CD4-positive, alpha-beta T cell (primary cell): Measurements from ENCODE around the gene CLDN3. TPM values are rescaled to one million over a fixed set of nuclear protein-coding genes. Genes with fewer than 3 reads are reported as not detected.
"Not testable (repeated sequence)": the region's sequence is repeated elsewhere in the genome, so short reads cannot be mapped to it uniquely, and the experiment has no call there.

Source experiments
- ATAC-seq: fragments of 200-7000 bp; cut with Tn5 transposase; one replicate; pipeline ENCODE4 v1.10.0; 2022; ENCODE audit warnings: mild to moderate bottlenecking; ENCODE audit not compliant: poor library complexity
- CTCF ChIA-PET: fragments of 350-600 bp; sonication (Branson Sonifier 250); formaldehyde crosslinking; loops from one replicate; lab custom pipeline; 2021; ENCODE audit warnings: antibody characterized with exemption, inconsistent platforms; lab: Charles Lee
- POLR2A ChIA-PET: fragments of 350-600 bp; sonication (Branson Sonifier 250); formaldehyde crosslinking; loops from one replicate; lab custom pipeline; 2021; ENCODE audit warnings: antibody characterized with exemption, inconsistent platforms; lab: Charles Lee
- DNase-seq, 14 experiments: peaks; one replicate each; pipeline ENCODE4 v3.0.0-alpha.2; 2013 to 2020; ENCODE audit warnings: mixed read lengths in 2 of 14
- H3K27ac ChIP-seq, 2 donors: one replicate each; pipeline versions ENCODE4 v1.5.1 to v1.7.0; 2013; ENCODE audit warnings: low read length in 2 of 2, low read depth in 1 of 2, mild to moderate bottlenecking in 1 of 2
- H3K27me3 ChIP-seq, 2 experiments: 1 replicate in 1 of 2; 2 replicates in 1 of 2; pipeline versions ENCODE4 v1.6.1 to v1.7.0; 2013; ENCODE audit warnings: low read length in 2 of 2, control low read depth in 1 of 2, mild to moderate bottlenecking in 1 of 2, moderate library complexity in 1 of 2; ENCODE audit not compliant: insufficient read depth in 2 of 2, control insufficient read depth in 1 of 2
- H3K36me3 ChIP-seq: one replicate; pipeline ENCODE4 v1.6.1; 2013; ENCODE audit warnings: low read length, control low read depth; ENCODE audit not compliant: insufficient read depth
- H3K4me1 ChIP-seq: one replicate; pipeline ENCODE4 v1.6.1; 2013; ENCODE audit warnings: low read length, control low read depth; ENCODE audit not compliant: insufficient read depth
- H3K4me3 ChIP-seq: one replicate; pipeline ENCODE4 v1.5.1; 2013; ENCODE audit warnings: mild to moderate bottlenecking, low read length, moderate library complexity
- H3K9me3 ChIP-seq, 2 experiments: 1 replicate in 1 of 2; 2 replicates in 1 of 2; pipeline versions ENCODE4 v1.6.1 to v1.7.0; 2013; ENCODE audit warnings: low read length in 2 of 2, mild to moderate bottlenecking in 2 of 2, control low read depth in 1 of 2, moderate library complexity in 1 of 2; ENCODE audit not compliant: control insufficient read depth in 1 of 2, insufficient read depth in 1 of 2
- H3K27ac Mint-ChIP-seq: one replicate; pipeline ENCODE4 v1.8.0; 2020; ENCODE audit warnings: mixed read lengths
- H3K27me3 Mint-ChIP-seq: one replicate; pipeline ENCODE4 v1.8.0; 2021; ENCODE audit warnings: mixed read lengths
- H3K36me3 Mint-ChIP-seq: one replicate; pipeline ENCODE4 v1.8.0; 2021; ENCODE audit warnings: low read depth, mixed read lengths
- H3K4me1 Mint-ChIP-seq: one replicate; pipeline ENCODE4 v1.8.0; 2021; ENCODE audit warnings: low read depth, mixed read lengths
- H3K4me3 Mint-ChIP-seq: one replicate; pipeline ENCODE4 v1.8.0; 2020; ENCODE audit warnings: mild to moderate bottlenecking, mixed read lengths
- H3K9me3 Mint-ChIP-seq: one replicate; pipeline ENCODE4 v1.8.0; 2020; ENCODE audit warnings: mixed read lengths
- CTCF ChIP-seq: fragments of 200-600 bp; IDR thresholded peaks from one replicate; pipeline ENCODE4 v1.8.0; 2022; ENCODE audit warnings: antibody characterized with exemption, mild to moderate bottlenecking
- intact Hi-C, 2 experiments: fragments of 100-400 bp; cut with DNase I in 1 of 2; cut with micrococcal nuclease in 1 of 2; formaldehyde crosslinking; loops; one replicate each; pipeline versions ENCODE4 v1.15.1 to v1.9.0; 2023 to 2025; cut with DNase I, micrococcal nuclease
- total RNA-seq, 174 experiments: library from RNA in 2 of 174; stranded (reverse) in 2 of 174; gene quantifications; one replicate each; pipeline ENCODE4 v1.2.3 and lab custom pipeline; 2021 to 2026

The CLDN3 gene
- total RNA-seq, 2 experiments from 2014 or later, result not detected

- no peaks in the 10 kb centered on the region for H3K27me3 ChIP-seq
- H3K4me3 Mint-ChIP-seq, result no peak overlapping the region
- no peaks in the 10 kb centered on the region for H3K4me1 ChIP-seq
- no peak for TF ChIP-seq CTCF
- ATAC-seq (no peak), DNase-seq (no peak)
- ChIA-PET CTCF (no interaction called here), POLR2A (no interaction called here)
- H3K27ac Mint-ChIP-seq, result no peak overlapping the region
- H3K36me3 Mint-ChIP-seq, result no peaks in the 10 kb centered on the region
- peaks cover 8% of the 10 kb centered on the region for H3K27me3 Mint-ChIP-seq
- H3K4me1 Mint-ChIP-seq, result no peaks in the 10 kb centered on the region
- no peak overlapping the region for H3K27ac ChIP-seq
- H3K36me3 ChIP-seq, result no peaks in the 10 kb centered on the region
- no peaks in the 10 kb centered on the region for H3K9me3 Mint-ChIP-seq
- peaks cover 0 to 3% of the 10 kb centered on the region in 2 experiments for H3K9me3 ChIP-seq
- intact Hi-C loops, result no loop called here
- H3K4me3 ChIP-seq, result no peak overlapping the region
Observed at GRCh38 chr7:73799282-73800141, 29.4 kb upstream of the CLDN3 start.

GRCh38 chr7:73797176-73797575, 27.1 kb upstream of the CLDN3 start:
- CTCF ChIA-PET, intact Hi-C loops, H3K9me3 Mint-ChIP-seq, H3K4me1 ChIP-seq, H3K4me3 ChIP-seq, H3K9me3 ChIP-seq, H3K27ac ChIP-seq, H3K36me3 ChIP-seq, POLR2A ChIA-PET, H3K27me3 ChIP-seq, H3K27ac Mint-ChIP-seq, H3K36me3 Mint-ChIP-seq, H3K4me1 Mint-ChIP-seq, DNase-seq, H3K4me3 Mint-ChIP-seq, ATAC-seq: not testable (repeated sequence)
- peaks cover 11% of the 10 kb centered on the region for H3K27me3 Mint-ChIP-seq

- H3K36me3 ChIP-seq, H3K27ac Mint-ChIP-seq, H3K9me3 ChIP-seq, H3K27me3 ChIP-seq, H3K9me3 Mint-ChIP-seq, H3K36me3 Mint-ChIP-seq, H3K27ac ChIP-seq, ATAC-seq, H3K4me3 Mint-ChIP-seq, H3K4me1 Mint-ChIP-seq, DNase-seq, H3K4me3 ChIP-seq, CTCF ChIA-PET, H3K4me1 ChIP-seq, intact Hi-C loops, POLR2A ChIA-PET: not testable (repeated sequence)
- H3K27me3 Mint-ChIP-seq, result peaks cover 11% of the 10 kb centered on the region
Observed at GRCh38 chr7:73796656-73797055, 26.6 kb upstream of the CLDN3 start.

GRCh38 chr7:73795188-73795587, 25.1 kb upstream of the CLDN3 start:
- H3K4me1 ChIP-seq, H3K9me3 ChIP-seq, H3K36me3 ChIP-seq, H3K9me3 Mint-ChIP-seq, ATAC-seq, H3K4me3 Mint-ChIP-seq, H3K27ac ChIP-seq, CTCF ChIA-PET, intact Hi-C loops, H3K27me3 ChIP-seq, H3K36me3 Mint-ChIP-seq, H3K27ac Mint-ChIP-seq, POLR2A ChIA-PET, DNase-seq, H3K4me1 Mint-ChIP-seq, H3K4me3 ChIP-seq: not testable (repeated sequence)
- H3K27me3 Mint-ChIP-seq, result peaks cover 11% of the 10 kb centered on the region

- DNase-seq, H3K4me1 Mint-ChIP-seq, H3K27ac Mint-ChIP-seq, H3K4me1 ChIP-seq, H3K4me3 ChIP-seq, H3K9me3 Mint-ChIP-seq, H3K27me3 ChIP-seq, H3K36me3 Mint-ChIP-seq, H3K4me3 Mint-ChIP-seq, H3K9me3 ChIP-seq, CTCF ChIA-PET, POLR2A ChIA-PET, intact Hi-C loops, H3K36me3 ChIP-seq, ATAC-seq, H3K27me3 Mint-ChIP-seq, H3K27ac ChIP-seq: not testable (repeated sequence)
Observed at GRCh38 chr7:73791170-73791690, 21.2 kb upstream of the CLDN3 start.
